Hematopoietic multipotent progenitor cell treated with erythropoietin and hydrocortisone succinate and interleukin-3 and kit ligand, for 4 days (in vitro differentiated cells): ENCODE results near the gene SLC25A45.

Experiments
- DNase-seq: peaks from one replicate; pipeline ENCODE4 v3.0.0-alpha.2; 2015

Gene SLC25A45

DNA sequence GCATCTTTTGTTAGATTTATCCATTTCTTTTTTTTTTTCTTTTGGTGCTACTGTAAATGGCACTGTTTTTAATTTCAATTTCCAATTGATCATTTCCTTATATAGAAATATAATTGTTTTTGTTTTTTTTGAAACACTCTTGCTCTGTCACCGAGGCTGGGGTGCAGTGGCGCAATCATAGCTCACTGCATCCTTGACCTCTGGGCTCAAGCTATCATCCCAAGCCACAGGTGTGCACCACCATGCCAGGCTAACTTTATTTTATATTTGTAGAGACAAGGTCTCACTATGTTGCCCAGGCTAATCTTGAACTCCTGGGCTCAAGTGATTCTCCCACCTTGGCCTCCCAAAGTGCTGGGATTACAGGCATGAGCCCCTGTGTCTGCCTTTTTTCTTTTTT is 20.3 kb upstream of the SLC25A45 start:
- DNase-seq = no peak

DNA sequence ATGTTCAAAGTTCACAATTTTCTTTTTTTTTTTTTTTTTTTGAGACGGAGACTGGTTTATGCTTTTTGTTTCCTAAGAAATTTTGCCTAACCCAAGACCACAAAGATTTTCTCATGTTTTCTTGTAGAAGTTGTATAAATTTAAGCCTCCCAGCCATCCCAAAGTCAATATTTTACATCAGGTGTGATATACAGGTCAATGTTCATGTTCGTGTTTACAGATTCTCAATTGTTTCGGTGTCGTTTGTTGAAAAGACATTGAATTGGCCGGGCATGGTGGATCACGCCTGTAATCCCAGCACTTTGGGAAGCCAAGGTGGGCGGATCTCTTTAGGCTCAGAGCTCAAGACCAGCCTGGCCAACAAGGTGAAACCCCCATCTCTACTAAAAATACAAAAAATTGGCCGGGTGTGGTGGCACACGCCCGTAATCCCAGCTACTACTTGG is 19.4 kb upstream of the SLC25A45 start:
- DNase-seq = no peak

- peak; percentile 25 for DNase-seq
These were observed 18.8 kb upstream of the SLC25A45 start for GRCh38 chr11:65401073-65401802.

DNA sequence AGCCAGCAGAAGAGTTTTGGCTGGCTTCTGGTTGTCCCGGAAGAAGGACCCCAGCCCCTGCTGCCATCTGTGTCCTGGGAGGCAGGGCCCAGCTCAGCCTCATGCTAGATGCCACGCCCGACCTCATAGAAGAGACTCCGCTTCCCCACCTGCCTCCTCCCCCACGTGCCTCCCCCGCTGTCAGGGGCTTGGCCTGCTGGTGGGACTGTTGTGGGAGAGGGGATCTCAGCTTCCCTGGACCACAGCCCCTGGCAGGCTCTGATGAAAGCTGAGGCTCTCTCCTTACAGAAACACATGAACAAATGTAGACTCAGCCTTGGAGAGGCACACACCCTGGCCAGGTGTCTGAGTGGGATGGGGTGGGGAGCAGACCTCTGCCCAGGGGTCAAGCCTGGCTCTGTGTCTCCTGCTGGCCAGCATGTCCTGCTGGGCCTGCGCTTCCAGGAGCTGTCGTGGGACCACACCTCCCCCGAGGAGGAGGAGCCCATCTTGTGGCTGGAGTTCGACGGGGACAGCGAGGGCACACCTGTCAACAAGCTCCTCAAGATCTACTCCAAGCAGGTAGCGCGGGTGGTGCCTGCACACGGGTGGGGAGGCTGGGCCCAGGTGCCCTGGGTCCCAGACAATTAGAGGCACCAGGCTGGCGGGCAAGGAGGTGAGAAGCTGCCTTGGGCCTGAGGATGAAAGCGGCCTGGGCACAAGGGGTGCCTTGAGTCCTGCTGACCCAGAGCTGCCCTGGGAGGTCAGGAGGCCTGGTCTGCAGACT is 18.0 kb upstream of the SLC25A45 start:
- no peak for DNase-seq

GRCh38 chr11:65399845-65400244 is 17.4 kb upstream of the SLC25A45 start:
- no peak for DNase-seq

- DNase-seq = no peak
These were observed 16.8 kb upstream of the SLC25A45 start for GRCh38 chr11:65399249-65399648.

GRCh38 chr11:65398362-65398910 is 16.0 kb upstream of the SLC25A45 start:
- no peak for DNase-seq

DNA sequence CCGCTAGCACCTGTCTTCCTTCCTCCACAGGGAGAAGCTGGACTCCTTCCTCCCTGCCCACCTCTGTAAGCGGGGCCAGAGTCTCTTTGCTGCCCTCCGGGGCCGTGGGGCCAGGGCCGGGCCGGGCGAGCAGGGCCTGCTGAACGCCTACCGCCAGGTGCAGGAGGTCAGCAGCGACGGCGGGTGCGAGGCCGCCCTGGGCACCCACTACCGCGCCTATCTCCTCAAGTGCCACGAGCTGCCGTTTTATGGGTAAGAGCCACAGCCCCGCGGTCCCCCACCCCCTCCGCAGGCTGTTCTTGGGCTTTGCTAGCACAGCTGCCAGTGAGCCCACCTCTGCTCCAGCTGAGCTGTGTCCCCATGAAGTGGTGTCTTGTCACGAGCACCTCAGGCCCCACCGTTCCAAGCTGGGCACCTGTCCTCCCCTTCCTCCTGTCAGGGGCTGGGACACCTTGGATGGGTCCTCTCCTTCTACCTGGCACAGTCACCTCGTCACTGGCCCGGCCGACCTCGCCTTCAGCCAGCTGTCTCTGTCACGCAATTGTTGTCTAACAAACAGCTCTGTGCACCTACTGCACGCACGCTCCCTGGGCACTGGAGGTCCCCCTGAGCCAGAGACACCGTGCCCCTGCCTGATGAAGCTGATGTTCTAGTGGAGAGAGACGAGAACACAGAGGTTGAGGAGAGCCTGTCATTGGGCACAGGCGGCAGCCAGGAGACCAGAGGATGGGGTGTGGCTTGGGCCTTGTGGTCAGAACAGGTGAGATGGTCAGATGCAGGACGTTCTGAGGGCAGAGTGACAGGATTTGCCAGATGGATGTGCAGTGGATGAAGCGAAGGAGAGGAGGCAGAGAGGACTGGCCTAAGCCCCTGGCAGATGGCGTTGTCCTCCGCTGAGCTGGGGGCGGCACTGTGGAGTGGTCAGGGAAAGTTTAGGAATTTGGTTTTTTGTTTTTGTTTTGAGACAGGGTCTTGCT is 14.6 kb upstream of the SLC25A45 start:
- DNase-seq = no peak

GRCh38 chr11:65395961-65396530 is 13.6 kb upstream of the SLC25A45 start:
- DNase-seq = no peak

GRCh38 chr11:65394125-65394536 is 11.7 kb upstream of the SLC25A45 start:
- no peak for DNase-seq

DNA sequence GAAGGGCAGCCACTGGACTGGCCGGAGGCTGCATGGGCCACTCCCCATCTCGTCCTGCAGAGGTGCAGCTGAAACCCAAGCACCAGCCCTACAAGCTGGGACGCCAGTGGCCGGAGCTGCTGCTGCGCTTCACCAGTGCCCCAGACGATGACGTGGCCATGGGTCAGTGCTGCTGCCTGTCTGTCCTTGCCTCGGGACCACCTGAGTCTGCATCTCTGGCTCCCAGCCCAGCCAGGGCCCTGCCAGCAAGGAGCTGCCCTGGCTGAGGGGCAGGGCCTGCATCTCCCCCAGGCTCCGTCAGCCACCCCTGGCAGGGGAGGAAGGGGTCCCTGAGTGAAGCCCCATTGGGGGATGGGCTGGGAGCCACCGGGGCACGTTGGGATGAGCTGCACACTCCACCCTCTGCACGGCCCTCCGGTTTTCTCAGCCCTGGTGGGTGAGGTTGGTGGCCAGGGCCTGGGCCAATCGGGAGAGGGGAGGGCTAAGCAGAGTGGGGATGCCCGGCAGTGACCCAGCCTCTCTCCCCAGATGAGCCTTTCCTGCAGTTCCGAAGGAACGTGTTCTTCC is 11.2 kb upstream of the SLC25A45 start:
- no peak for DNase-seq

DNA sequence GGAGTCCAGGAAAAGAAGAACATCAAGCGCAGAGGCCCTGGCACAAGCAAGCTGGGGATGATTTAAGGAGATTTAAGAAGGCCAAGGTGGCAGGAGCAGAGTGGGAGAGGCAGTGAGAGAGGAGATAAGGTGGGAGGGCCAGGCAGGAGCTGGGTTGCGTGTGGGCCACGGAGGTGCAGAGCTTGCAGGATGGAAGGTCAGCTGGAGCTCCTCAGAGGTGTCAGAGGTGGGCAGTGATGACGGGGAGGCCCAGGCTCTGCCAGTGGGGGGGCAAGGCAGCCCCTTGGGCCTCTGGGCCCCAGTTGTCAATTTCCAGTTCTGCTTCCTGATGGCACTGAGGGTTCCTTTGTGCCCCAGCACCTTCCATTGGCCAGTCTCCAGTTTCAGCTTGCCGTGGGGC is 10.5 kb upstream of the SLC25A45 start:
- DNase-seq = no peak

- DNase-seq = no peak
These were observed 9.9 kb upstream of the SLC25A45 start for GRCh38 chr11:65392186-65392829.

- no peak for DNase-seq
These were observed 8.6 kb upstream of the SLC25A45 start for GRCh38 chr11:65390996-65391395.

GRCh38 chr11:65390099-65390941 is 7.9 kb upstream of the SLC25A45 start:
- no peak for DNase-seq

DNA sequence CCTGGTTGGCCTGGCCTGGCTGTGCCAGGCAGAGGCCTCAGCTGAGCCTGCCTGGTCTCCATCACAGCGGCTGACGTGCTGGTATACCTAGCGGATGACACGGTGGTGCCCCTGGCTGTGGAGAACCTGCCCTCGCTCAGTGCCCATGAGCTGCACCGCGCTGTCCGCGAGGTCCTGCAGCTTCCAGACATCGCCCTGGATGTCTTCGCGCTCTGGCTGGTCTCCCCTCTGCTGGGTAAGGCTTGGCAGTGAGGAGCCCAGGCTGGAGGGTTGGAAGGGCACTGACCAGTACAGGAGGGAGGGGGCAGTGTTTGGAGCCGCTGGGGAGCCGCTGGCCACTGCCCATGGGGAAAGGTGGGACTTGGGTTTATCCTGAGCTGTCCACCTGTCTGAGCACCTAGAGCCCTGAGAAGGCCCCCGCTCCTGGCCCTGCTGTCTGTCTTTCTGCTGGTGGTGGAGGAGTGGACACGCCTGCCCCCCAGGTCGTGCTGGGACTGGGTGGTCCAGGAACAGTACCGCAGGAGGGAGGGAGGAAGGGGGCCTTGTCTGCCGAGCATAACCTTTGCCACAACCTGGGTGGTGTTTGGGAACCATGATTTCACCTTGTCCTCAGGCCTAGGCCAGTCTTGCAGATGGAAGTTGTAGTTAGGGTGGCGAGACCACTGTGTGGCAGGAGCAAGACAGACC is 7.0 kb upstream of the SLC25A45 start:
- no peak for DNase-seq

- no peak for DNase-seq
These were observed 6.3 kb upstream of the SLC25A45 start for GRCh38 chr11:65388731-65389130.

DNA sequence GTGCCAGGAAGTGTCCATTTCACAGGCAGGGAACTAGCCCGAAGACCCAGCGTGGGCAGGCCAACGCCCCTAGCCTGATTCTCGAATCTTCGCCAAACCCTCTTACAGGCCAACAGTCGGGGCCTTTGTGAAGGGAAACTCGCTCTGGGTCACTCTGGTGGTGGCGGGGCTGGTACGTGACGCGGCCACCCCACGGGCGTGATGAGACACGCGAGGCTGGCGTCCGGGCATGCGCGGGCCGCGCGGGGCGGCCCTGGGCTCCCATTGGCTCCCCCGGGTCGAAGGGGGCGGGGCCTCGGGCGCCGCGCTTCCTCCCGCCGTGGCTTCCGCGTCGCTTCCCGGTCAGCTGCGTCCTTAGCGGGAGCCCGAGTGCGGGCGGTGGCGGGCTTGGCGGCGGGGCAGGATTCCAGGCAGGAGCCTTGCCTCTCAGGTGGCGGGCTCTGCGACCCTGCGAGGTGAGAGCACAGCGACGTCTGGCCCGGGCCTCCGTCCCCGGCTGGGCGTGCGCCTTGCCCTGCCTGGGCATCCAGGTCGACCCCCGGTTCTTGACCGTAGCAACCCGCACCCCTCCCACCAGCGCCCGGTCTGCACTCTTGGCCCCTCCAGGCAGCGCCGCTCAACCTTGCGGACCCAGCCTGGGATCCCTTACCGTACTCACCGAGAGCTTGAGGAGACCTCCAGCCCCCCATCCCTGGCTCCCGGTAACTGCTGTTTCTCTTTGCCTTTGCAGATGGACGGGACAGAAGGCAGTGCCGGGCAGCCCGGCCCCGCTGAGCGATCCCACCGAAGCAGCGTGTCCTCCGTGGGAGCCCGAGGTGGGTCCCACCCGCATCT is 4.1 kb upstream of the SLC25A45 start, which contains the start of gene FRMD8:
TSS of gene FRMD8 (plus strand) at position 331 of the 834 bp plus-strand sequence. CDS start at position 731, 400 bp downstream.
- DNase-seq = peak; percentile 91
